GM23338 (cell line): ENCODE results near the gene SLC5A5. TPM values are rescaled to one million over a fixed set of nuclear protein-coding genes. Genes with fewer than 3 reads are reported as not detected.

Experiments
- ATAC-seq: fragments of 200-7000 bp; cut with Tn5 transposase; 3 replicates; pipeline ENCODE4 v1.9.1; 2020
- DNase-seq: peaks from one replicate; pipeline ENCODE4 v3.0.0-alpha.2; 2015; ENCODE audit warnings: low spot score
- H2AFZ ChIP-seq: fragments of 200-600 bp; sonication (generic); 2 replicates; pipeline ENCODE4 v1.8.0; 2016; ENCODE audit warnings: antibody characterized with exemption, mild to moderate bottlenecking, moderate library complexity
- H3F3A ChIP-seq: fragments of 200-600 bp; sonication (generic); replicated peaks from 2 replicates; pipeline ENCODE4 v1.8.0; 2017; ENCODE audit warnings: antibody characterized with exemption, mixed run types, low read depth
- H3K27ac ChIP-seq: fragments of 200-600 bp; sonication (generic); 2 replicates; pipeline ENCODE4 v1.6.1; 2016; ENCODE audit warnings: low read depth
- H3K27me3 ChIP-seq: fragments of 200-600 bp; sonication (generic); 2 replicates; pipeline ENCODE4 v1.8.0; 2016; ENCODE audit warnings: mild to moderate bottlenecking, mixed run types, moderate library complexity; ENCODE audit not compliant: insufficient read depth
- H3K36me3 ChIP-seq: fragments of 200-600 bp; sonication (generic); 2 replicates; pipeline ENCODE4 v1.8.0; 2016; ENCODE audit warnings: mild to moderate bottlenecking; ENCODE audit not compliant: insufficient read depth
- H3K4me1 ChIP-seq: fragments of 200-600 bp; sonication (generic); 2 replicates; pipeline ENCODE4 v1.8.0; 2016; ENCODE audit warnings: mild to moderate bottlenecking, moderate library complexity; ENCODE audit not compliant: insufficient read depth
- H3K4me2 ChIP-seq: fragments of 200-600 bp; sonication (generic); 2 replicates; pipeline ENCODE4 v1.7.1; 2017; ENCODE audit warnings: mixed run types
- H3K4me3 ChIP-seq: fragments of 200-600 bp; sonication (generic); 2 replicates; pipeline ENCODE4 v1.6.1; 2016; ENCODE audit warnings: mixed run types
- H3K79me2 ChIP-seq: fragments of 200-600 bp; sonication (generic); replicated peaks from 2 replicates; pipeline ENCODE4 v1.8.0; 2017; ENCODE audit warnings: mild to moderate bottlenecking; ENCODE audit not compliant: insufficient read depth
- H3K9me2 ChIP-seq: fragments of 200-600 bp; sonication (generic); 2 replicates; pipeline ENCODE4 v1.8.0; 2017; ENCODE audit not compliant: insufficient read depth
- H4K20me1 ChIP-seq: fragments of 200-600 bp; sonication (generic); replicated peaks from 2 replicates; pipeline ENCODE4 v1.8.0; 2017; ENCODE audit warnings: mild to moderate bottlenecking; ENCODE audit not compliant: insufficient read depth
- H3K27ac Mint-ChIP-seq: 2 replicates; pipeline ENCODE4 v1.8.0; 2020; ENCODE audit warnings: inconsistent platforms, mild to moderate bottlenecking, moderate library complexity, mixed read lengths
- H3K27me3 Mint-ChIP-seq: 3 replicates; pipeline ENCODE4 v1.8.0; 2022; ENCODE audit warnings: low read depth, mild to moderate bottlenecking, moderate library complexity, mixed read lengths, inconsistent platforms; ENCODE audit not compliant: insufficient read depth, poor library complexity
- H3K36me3 Mint-ChIP-seq: 3 replicates; pipeline ENCODE4 v1.8.0; 2021; ENCODE audit warnings: low read depth, mild to moderate bottlenecking, inconsistent platforms, moderate library complexity, mixed read lengths
- H3K4me1 Mint-ChIP-seq: 3 replicates; pipeline ENCODE4 v1.8.0; 2020; ENCODE audit warnings: mild to moderate bottlenecking, inconsistent platforms, mixed read lengths
- H3K4me3 Mint-ChIP-seq: 3 replicates; pipeline ENCODE4 v1.8.0; 2021; ENCODE audit warnings: moderate library complexity, mild to moderate bottlenecking, inconsistent platforms, mixed read lengths
- H3K9me3 Mint-ChIP-seq: 3 replicates; pipeline ENCODE4 v1.8.0; 2020; ENCODE audit warnings: moderate library complexity, mild to moderate bottlenecking, inconsistent platforms, mixed read lengths
- ETS1 ChIP-seq: IDR thresholded peaks from 2 replicates; pipeline ENCODE4 v1.6.1; 2016; ENCODE audit warnings: antibody characterized with exemption
- EZH2 ChIP-seq: fragments of 200-600 bp; sonication (generic); IDR thresholded peaks from one replicate; pipeline ENCODE4 v1.8.0; 2017; ENCODE audit warnings: antibody characterized with exemption, mild to moderate bottlenecking, low read depth; ENCODE audit not compliant: unreplicated experiment
- JUNB ChIP-seq: IDR thresholded peaks from one replicate; pipeline ENCODE4 v1.6.1; 2016; ENCODE audit warnings: antibody characterized with exemption; ENCODE audit not compliant: unreplicated experiment
- NANOG ChIP-seq: IDR thresholded peaks from 2 replicates; pipeline ENCODE4 v1.6.1; 2016; ENCODE audit warnings: antibody characterized with exemption, borderline replicate concordance
- STAT1 ChIP-seq: IDR thresholded peaks from one replicate; pipeline ENCODE4 v1.6.1; 2016; ENCODE audit warnings: antibody characterized with exemption; ENCODE audit not compliant: unreplicated experiment
- ZNF114 ChIP-seq: fragments of 250-450 bp; sonication (Bioruptor Pico); IDR thresholded peaks from 2 replicates; pipeline ENCODE4 v1.5.0; 2020; ENCODE audit warnings: mild to moderate bottlenecking, moderate library complexity
- ZNF331 ChIP-seq: fragments of 250-450 bp; sonication (Bioruptor Pico); IDR thresholded peaks from 2 replicates; pipeline ENCODE4 v1.5.0; 2020; ENCODE audit warnings: low read depth, mild to moderate bottlenecking, moderate library complexity
- polyA plus RNA-seq: library from polyadenylated mRNA; unstranded; fragments of >200 nt; fragmentation: Nextera tagmentation; extraction: Ambion mirVana; gene quantifications from 2 replicates; pipeline ENCODE4 v1.2.1, GENCODE V29; 2016
- total RNA-seq: library from RNA; depleted of rRNA; stranded (reverse); fragments of >200 nt; shearing (Covaris generic); gene quantifications from 2 replicates; pipeline ENCODE4 v1.2.3, GENCODE V29; 2014
- TF ChIP-seq, protein P1 (sequence below): fragments of 250-450 bp; sonication (Bioruptor Pico); IDR thresholded peaks from 2 replicates; pipeline ENCODE4 v1.5.0; 2020; ENCODE audit warnings: mild to moderate bottlenecking, moderate library complexity

SLC5A5 gene
- total and polyA plus RNA-seq, 2 experiments from 2014 or later, result 1.0 to 2.1 TPM

DNA sequence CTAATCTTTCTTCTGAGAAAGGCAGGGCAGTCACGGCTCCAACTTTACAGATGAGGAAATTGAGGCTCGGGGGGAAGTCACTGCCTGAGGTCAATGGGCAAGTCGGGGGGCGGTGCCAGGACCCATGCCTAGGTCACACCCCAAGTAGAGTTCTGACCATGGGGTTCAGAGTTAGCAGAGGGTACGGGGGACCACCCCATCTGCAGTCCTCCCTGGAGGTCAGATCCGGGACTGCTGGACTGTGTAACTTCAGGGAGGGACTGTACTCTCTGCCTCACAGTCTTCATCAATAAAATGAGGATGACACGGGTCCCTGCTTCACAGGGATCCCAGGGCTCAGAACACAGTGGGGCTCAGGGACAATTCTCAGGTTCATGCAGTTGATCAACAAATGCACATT is 7.7 kb downstream of the SLC5A5 start (continued):
- TF ChIP-seq, protein P1, sequence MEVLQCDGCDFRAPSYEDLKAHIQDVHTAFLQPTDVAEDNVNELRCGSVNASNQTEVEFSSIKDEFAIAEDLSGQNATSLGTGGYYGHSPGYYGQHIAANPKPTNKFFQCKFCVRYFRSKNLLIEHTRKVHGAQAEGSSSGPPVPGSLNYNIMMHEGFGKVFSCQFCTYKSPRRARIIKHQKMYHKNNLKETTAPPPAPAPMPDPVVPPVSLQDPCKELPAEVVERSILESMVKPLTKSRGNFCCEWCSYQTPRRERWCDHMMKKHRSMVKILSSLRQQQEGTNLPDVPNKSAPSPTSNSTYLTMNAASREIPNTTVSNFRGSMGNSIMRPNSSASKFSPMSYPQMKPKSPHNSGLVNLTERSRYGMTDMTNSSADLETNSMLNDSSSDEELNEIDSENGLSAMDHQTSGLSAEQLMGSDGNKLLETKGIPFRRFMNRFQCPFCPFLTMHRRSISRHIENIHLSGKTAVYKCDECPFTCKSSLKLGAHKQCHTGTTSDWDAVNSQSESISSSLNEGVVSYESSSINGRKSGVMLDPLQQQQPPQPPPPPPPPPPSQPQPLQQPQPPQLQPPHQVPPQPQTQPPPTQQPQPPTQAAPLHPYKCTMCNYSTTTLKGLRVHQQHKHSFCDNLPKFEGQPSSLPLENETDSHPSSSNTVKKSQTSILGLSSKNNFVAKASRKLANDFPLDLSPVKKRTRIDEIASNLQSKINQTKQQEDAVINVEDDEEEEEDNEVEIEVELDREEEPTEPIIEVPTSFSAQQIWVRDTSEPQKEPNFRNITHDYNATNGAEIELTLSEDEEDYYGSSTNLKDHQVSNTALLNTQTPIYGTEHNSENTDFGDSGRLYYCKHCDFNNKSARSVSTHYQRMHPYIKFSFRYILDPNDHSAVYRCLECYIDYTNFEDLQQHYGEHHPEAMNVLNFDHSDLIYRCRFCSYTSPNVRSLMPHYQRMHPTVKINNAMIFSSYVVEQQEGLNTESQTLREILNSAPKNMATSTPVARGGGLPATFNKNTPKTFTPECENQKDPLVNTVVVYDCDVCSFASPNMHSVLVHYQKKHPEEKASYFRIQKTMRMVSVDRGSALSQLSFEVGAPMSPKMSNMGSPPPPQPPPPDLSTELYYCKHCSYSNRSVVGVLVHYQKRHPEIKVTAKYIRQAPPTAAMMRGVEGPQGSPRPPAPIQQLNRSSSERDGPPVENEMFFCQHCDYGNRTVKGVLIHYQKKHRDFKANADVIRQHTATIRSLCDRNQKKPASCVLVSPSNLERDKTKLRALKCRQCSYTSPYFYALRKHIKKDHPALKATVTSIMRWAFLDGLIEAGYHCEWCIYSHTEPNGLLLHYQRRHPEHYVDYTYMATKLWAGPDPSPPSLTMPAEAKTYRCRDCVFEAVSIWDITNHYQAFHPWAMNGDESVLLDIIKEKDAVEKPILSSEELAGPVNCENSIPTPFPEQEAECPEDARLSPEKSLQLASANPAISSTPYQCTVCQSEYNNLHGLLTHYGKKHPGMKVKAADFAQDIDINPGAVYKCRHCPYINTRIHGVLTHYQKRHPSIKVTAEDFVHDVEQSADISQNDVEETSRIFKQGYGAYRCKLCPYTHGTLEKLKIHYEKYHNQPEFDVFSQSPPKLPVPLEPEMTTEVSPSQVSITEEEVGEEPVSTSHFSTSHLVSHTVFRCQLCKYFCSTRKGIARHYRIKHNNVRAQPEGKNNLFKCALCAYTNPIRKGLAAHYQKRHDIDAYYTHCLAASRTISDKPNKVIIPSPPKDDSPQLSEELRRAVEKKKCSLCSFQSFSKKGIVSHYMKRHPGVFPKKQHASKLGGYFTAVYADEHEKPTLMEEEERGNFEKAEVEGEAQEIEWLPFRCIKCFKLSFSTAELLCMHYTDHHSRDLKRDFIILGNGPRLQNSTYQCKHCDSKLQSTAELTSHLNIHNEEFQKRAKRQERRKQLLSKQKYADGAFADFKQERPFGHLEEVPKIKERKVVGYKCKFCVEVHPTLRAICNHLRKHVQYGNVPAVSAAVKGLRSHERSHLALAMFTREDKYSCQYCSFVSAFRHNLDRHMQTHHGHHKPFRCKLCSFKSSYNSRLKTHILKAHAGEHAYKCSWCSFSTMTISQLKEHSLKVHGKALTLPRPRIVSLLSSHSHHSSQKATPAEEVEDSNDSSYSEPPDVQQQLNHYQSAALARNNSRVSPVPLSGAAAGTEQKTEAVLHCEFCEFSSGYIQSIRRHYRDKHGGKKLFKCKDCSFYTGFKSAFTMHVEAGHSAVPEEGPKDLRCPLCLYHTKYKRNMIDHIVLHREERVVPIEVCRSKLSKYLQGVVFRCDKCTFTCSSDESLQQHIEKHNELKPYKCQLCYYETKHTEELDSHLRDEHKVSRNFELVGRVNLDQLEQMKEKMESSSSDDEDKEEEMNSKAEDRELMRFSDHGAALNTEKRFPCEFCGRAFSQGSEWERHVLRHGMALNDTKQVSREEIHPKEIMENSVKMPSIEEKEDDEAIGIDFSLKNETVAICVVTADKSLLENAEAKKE (CRISPR knock-in tag), result no peak

DNA sequence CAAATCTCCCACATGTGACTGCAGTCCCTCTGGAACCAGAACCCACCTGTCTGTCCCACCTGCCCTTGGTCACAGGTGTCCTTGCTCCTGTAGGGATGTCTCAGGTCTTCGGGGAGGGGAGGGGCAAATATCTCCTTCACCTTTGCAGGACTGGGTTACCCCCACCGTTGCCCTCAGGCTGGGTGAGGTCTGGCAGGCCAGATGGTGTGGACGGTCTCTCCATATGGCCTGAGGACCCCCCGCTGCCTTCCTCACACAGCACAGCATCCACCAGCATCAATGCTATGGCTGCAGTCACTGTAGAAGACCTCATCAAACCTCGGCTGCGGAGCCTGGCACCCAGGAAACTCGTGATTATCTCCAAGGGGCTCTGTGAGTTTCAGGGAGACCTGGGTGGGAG is 10.0 kb downstream of the SLC5A5 start:
- Mint-ChIP-seq H3K36me3 (no peaks in the 10 kb centered on the region), H3K27ac (no peak overlapping the region), H3K4me3 (no peak overlapping the region), H3K9me3 (no peaks in the 10 kb centered on the region), H3K27me3 (peaks cover 5% of the 10 kb centered on the region), H3K4me1 (no peaks in the 10 kb centered on the region)
- no peak for ATAC-seq
- Histone ChIP-seq H3K27me3 (no peaks in the 10 kb centered on the region), H3K4me3 (no peak overlapping the region), H3K79me2 (no peaks in the 10 kb centered on the region), H4K20me1 (no peaks in the 10 kb centered on the region), H3K36me3 (no peaks in the 10 kb centered on the region), H3K27ac (no peak overlapping the region), H3K4me2 (no peak overlapping the region), H3K9me2 (no peaks in the 10 kb centered on the region), H3K4me1 (no peaks in the 10 kb centered on the region), H3F3A (no peaks in the 10 kb centered on the region), H2AFZ (no peak overlapping the region)
- no peak for DNase-seq
- TF ChIP-seq, protein P1 (CRISPR knock-in tag), result no peak
- TF ChIP-seq ETS1 (no peak), JUNB (no peak), NANOG (no peak), STAT1 (no peak), ZNF331 (CRISPR knock-in tag) (no peak), EZH2 (no peak), ZNF114 (CRISPR knock-in tag) (no peak)
